Measurements from ENCODE around the gene ARHGEF17.

The ARHGEF17 gene

DNA sequence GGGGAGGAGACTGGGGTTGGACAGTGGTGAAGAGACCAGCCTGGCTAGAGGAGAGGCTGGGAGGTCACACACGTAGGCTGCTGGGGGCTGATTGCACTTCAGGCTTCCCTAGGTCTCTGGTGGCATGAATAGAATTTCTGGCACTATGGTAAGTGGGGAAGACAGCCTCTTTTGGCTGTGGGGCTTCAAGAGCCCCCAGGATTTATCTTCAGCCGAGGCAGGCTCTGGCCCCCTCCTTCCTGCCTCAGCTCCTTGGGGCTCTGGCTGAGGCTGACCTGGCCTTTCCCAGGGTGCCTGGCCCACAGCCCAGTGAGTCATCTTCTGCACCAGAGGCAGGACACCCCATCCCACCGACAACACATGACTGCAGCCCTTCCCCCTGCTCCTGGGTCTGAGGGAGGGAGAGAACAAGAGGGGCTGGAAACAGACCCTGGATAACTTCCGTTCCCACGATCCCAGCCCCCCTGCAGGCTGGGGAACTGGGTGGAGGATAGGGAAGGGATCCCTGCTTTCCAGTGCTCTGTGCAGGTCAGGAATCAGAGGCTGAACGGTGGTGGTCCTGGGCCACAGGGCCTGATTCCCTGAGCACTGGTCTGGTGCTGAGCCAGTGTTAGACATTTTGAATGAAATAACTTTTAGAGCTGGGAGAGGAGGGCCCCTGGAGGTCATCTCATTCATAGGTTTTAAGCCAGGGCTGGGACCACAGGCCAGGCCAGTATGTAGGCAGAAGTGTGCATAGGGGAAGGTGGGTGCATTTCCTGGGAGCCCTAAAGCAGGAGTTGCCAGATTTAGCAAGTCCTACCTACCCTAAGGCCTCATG lies 26.5 kb downstream of the ARHGEF17 start:
- DNase-seq = peak; percentile 87

DNA sequence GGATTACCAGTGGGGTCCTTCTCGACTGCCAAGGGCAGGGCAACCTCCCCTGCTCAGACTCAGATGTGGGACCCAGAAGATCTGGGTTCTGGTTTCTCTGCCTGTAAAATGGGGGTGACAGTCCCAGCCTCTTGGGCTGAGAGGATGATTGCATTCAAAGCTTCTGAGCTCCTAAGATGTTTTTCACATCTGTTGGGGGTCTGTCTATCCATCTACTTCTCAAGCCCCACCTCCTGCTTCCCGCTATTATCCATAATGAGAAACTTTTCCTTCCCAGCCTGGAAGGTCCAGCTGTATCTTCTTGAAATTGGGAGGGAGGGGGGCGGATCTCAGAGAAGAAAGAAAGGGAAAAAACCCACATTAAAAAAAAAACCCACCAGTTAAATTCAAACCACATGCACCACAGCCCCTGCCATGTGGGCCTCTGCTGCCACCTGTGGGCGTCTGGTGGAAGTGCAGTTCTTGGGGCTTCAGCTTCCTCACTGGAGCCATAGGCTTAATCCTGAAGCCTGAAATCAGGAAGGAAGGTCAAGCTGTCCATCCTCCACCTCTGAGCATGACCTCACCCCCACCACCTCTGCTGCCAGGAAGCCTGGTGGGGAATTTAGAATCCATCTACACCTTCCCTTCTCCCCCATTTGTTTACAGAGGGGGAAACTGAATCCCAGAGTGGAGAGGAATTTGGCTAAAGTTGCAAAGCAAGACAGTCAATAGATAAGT lies 27.3 kb downstream of the ARHGEF17 start:
- peak; percentile 85 for DNase-seq

DNA sequence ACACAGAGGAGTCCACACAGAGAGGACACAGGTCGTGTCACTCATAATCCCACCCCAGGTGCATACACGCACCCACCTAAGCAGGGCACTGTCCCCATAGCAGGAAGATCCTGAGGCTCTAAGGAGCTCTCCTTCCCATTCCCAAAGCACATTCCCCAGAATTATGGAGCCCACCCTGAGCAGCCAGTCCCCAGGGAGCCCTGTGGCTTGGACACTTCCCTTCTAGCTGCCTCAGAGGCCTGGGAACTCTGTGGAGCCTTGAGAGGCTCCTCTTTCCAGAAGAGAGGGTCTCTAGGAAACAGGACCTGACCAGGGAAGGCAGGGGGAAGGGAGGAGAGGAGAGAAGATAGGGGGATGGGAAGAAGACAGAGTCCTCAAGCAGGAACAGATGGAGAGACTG lies 29.8 kb downstream of the ARHGEF17 start:
- DNase-seq = no peak

DNA sequence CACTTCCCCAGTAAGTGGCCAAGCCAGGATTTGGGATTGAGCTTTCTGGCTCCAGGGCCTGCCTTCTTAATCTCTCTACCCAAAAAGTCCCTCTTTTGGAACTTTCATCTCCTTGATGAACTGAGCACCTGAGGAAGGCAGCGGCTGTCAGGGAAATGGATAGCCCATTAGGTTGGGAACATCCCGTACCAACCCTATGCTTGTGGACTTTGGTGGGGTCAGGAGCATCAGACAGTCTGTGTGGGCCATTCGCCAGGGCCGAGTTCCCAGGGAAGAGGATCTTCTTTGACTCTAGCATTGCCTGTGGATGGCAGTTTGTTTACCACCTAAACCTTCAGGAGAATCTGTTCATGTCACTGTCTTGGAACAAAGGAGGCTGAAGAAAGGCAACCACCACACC lies 30.2 kb downstream of the ARHGEF17 start:
- no peak for DNase-seq

DNA sequence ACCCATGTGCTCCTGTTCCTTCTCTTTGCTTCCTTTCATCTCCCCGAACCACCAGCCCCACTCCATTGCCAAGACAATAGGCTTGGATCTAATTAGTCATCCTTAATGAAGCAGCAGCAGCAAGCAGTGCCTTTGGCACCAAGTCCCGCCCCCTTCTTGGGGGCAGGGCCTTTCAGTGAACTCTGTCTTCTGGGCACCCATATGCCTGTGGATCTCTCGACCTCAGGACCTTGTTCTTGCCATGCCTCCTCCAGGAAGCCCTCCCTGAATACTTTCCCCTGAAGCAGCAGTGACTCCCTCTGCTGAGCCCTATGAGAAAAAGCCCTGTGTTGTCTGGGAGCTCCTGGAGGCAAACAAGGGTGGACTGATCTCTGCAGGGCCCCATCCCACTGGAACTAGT lies 32.1 kb downstream of the ARHGEF17 start:
- DNase-seq = no peak

DNA sequence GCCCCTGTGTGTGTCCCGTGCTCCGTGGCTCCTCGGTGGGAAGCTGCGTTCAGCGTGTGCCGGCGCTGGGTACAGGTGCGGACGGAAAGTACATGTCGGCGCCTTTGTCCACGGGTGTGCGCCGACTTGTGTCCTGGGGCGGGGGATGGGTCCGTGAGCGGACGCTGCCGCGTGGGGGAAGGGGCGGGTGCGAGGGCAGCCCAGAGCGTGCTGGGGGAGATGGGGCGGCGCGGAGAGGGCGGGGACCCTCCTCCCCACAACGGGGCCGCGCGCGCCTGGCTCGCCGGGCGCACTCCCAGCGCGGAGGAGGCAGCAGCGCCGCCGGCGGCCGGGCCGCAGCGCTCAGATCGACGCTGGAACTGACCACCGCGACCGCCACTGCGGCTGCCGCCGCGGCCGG lies 34.6 kb downstream of the ARHGEF17 start:
- no peak for DNase-seq

DNA sequence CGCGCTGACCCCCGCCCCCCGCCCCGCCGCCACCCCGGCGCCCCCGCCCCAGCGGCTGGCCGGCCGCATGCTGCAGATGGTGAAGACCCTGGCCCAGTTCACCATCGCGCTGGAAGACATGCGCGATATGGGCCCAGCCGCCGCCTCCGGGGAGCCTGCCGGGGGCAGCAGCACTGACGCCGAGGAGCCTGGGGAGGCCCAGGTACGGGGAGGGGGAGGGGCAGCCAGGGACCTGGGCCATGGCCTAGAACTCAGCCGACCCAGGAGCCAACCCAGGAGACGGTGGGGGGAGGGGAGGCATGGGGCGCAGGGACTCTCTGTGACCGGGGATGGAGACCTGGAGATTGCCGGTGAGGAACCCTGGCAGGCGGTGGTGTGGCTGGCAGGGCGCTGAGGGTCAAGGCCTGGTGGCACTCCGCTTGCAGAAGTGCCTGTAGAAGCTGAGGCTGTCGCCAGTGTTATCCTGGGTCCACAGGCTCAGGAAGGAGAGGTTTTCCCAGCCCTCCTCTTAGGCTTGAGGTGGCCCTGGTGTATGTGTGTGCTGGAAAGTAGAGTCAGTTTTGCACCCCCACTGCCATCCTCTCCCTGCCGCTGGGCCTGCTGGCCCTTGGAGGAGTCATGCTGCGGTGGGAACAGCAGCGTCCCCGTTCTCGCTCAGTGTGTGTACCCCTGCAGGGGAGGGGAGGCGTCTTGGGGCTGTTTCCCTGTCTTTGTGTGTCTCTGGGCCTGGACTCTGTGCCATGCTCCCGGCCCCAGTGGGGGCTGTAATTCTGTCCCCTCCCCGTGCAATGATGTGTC lies 35.2 kb downstream of the ARHGEF17 start:
- no peak for DNase-seq

DNA sequence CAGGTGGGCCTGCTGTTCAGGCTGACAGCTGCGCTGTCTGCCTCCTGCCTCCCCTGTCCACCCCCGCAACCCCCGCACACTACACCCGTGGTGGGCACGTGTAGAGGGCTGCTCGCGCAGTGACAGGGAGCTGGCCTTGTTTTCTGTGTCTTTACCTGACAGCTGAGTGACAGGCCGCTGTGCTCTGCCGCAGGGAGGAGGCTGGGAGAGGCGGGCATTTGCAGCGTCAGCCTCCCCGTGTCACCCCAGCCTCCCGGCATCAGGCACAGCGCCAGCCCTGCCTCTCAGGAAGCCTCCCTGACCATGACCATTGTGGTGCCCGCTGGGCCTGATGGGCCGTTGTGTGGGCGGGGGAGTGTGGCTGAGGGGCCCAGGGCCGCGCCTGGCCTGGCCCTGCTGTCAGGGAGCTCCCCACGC lies 36.1 kb downstream of the ARHGEF17 start:
- DNase-seq = no peak

DNA sequence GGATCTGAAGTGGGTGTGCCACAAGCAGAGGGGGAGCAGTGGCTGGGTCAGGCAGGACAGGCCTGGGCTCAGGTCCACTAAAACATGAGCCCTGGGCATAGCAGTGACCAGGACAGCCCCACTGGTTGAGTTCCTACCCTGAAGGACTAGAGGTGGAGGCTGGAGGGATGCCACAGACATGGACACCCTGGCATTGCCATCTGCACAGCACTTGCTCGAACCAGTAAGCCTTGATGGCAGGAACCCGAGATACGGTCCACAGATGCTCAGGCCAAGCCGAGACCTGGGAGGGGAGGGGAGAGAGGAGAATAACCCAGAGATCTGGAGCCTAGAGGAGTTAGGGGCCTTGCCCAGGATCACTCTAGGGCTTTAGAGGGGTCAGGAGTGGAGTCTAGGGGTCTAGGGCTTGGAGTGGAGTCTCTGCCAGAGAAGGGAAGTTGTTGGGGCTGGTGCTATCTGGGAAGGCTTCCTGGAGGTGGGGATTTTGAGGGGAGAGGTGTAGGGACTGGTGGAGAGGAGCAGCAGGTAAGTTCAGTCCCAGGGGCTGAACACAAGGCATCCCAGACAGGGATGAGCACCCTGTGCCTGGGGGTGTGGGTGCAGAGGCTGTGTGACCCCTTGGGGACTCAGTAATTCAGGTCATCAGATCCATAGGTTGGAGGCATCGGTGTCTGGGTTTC lies 37.5 kb downstream of the ARHGEF17 start:
- no peak for DNase-seq

DNA sequence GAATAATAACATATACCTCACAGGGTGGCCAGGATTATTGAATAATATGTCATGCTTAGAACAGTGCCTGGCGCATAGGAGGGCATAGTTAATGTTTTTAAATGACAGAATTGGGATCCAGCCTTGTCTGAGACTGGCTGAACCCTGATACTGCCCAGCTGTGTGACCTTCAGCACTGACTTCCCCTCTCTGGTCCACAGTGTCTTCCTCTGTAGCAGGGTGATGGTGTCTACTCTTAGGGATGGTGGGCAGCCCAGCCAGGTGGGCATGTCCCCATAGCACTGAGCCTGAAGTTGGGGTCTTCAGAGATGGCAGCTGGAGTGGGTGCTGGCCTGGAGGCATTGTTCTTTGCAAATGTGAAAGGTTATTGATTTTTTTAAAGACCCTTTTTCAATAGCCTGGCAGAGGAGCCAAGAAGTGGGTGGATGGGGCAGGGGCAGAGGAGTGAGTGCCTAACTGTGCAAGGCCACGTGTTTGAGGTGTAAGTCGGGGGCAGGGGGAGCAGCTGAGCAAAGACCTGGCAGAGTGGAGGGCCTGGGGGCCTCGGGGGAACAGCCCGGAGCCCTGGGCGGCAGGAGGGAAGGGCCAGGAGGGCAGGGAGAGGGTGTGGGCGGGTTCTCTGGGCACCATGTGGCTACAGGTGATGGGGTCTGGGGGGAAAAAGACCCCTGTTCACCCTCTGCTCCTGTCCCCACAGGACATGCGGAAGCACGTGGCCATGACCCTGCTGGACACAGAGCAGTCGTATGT lies 38.3 kb downstream of the ARHGEF17 start:
- DNase-seq = no peak

DNA sequence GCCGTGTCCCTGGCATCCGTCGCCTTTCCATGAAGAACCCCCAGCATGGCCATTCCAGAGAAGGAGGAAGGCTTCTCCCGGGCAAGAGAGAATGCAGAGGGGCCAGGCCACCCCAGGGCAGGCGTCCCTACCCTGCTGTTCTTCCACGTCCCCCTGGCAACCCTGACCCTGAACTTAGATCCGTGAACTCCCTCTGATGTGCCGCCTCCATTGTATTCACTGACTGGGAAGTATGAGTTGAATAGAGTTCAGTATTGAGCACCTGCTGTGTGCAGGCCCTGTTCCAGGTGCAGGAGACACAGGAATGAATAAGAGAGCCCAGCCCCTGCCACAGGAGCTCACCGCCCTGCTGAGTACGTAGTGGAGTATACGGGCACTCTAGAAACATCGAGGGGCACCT lies 39.0 kb downstream of the ARHGEF17 start:
- DNase-seq = no peak

DNA sequence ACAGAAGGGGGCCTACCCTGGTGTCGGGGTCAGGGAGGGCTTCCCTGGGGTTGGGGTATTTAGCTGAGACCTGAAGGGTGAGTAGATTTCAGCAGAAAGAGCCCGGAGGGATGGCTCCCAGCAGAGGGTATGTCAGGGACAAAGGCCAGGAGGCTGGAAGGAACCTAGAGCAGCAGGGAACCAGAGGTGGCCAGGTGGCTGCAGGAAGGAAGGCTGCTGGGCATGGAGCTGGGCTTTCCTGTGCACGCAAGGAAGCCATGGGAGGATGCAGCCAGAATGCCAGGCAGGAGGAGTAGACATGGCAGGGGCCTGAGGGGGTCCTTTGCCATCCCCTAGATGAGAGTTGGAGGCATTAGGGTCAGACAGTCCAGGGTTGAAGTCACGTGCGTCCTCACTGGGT lies 40.8 kb downstream of the ARHGEF17 start:
- no peak for DNase-seq

DNA sequence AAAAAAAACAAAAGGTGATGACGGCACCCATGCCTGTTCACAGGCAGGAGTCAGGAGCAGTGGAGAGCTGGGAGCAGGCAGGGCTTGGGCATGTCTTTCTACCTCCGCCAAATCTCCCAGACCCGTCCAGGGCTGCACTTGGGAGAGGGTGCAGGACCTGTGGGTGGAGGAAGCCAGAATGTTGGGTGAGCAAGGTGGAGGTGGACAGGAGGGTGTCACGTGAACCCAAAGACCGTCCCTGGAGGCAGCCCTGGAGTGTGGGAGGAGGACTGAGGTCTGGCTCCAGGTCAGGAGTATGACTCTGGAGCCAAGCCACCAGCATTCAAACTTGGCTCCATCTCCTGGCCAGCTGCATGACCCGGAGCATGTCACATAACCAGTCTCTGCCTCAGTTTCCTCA lies 41.6 kb downstream of the ARHGEF17 start:
- DNase-seq = no peak

DNA sequence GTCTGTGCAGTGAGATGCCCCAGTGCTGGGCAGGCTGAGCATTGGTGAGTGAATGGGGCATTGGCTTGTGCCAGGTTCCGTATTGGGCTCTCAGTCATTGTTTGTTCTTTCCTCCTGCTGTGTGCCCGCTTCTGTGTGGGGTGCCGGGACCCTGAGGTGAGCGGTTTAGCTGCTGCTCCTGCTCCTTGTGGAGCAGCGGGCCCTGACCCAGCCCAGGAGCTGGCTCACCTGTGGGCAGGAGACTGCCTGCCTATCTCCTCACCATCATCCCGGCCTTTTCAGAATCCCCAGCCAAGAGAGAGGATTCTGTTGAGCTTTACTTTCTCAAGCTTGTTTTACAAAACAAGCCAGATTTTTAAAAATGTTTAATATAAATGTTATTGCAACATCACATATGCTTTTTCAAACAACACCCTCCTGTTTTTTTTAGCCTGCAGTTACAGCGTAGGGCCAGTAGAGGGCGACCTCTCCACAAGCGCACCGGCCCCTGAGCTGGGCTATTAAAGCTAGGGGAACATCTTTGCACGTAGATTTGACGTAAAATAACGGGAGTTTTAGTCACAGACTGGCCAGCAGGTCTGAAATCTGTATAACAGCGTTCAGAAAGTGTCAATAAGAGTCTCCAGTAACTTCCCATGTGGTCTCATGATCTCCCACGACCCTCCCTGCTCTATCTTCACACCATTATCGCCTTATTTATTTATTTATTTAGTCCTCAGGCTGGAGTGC lies 43.0 kb downstream of the ARHGEF17 start:
- DNase-seq = peak; percentile 67

DNA sequence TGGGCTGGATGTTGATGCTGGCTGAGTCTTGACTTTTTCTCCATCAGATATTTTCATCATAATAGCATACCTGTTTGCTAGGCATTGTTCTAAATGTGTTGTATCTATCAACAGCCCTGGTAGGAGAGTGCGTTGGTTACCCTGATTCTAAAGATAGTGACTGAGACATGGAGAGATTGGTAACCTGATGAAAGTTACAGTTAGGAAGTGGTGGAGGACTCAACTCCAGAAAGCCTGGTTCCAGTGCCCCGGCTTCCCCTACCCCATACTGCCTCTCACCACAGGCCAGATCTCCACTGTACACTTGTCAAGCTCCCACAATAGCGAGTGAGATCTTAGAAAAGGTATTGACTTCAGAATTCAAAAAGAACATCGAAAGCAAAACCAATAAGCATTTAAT lies 45.3 kb downstream of the ARHGEF17 start:
- DNase-seq = no peak

DNA sequence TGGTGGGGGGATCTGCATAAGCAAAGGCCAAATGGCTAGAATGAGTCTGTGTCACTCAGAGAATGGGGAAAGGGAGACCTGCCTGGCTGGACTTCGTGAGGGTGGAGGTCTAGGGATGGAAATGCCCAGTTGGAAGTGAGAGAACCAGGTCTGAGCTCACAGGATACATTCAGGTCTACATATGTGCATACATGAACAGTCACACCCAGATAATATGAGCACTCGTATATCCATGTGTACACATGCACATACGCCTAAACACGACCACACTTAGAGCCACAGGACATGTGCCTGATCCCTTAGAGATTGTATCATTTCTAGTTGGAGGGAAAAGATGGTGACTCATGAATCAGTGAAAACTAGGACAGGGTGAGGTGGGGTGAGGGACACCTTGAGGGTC lies 47.0 kb downstream of the ARHGEF17 start:
- DNase-seq = no peak

DNA sequence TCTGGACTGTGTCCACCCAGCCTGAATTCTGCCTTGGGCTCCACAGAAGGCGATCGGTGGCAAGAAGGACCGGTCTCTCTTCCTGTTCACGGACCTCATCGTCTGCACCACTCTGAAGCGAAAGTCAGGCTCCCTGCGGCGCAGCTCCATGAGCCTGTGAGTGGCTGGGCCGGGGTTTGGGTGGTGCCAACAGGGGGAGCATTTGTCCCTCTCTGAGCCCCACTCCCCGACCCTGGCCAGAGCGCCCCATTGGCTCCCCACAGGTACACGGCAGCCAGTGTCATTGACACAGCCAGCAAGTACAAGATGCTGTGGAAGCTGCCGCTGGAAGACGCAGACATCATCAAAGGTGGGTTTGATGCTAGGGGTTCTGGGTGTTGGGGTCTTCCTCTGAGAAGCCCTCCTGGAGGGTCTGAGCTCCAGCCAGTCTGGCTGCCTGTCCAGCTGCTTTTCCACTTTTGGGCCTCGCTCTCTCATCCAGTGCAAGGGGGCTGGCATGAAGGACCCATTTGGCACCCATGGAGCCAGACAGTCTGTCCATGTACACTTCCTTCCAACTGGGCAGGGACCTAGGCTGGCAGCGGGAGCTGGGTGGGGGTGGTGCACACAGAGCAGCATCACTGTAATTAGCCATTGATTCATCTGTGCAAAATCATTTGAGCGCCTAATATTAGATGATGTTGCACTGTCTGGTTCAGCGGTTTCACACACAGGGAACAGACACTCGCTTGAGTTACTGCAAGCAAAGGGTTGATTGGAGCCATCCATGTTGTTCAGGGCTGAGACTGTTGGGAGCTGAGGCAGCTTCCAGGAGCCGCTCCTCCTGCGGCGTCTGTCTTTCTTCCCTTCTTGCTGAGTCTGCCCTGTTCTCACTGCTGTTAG lies 49.1 kb downstream of the ARHGEF17 start:
- DNase-seq = no peak

DNA sequence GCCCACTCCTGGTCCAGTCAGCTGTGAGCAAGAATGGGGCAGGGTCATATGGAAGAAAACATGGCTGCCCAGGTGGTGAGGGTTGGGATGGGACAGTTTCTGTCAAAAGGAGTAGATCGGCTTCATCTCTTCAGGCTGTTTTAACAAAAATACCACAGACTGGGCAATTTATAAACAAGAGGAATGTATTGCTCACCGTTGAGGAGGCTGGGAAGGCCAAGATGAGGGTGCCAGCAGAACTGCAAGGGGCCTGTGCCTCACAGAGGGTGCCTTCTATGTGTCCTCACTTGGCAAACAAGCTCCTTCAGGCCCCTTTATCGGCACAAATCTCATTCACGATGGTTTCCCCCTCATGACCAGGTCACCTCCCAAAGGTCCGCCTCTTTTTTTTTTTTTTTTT lies 50.0 kb downstream of the ARHGEF17 start:
- DNase-seq = no peak

DNA sequence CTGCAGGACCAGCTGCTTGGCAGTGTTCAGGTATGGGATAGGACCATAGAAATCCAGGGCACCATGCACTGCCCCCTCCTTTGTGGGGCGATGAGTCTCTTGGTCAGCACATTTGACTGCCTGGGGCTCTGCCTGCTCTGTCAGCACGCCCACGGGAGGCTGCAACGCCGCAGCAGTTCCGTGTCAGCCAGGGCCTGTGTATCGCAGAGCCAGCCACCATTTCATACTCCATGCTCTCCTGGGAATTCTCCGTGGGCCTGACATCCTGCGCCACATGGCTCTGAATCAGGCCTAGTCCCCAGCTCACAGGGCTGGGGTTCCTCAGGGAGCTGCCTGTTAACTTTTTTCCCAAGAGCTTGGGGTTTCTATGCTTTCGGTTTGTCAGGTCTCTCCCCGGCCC lies 51.3 kb downstream of the ARHGEF17 start:
- DNase-seq = no peak

DNA sequence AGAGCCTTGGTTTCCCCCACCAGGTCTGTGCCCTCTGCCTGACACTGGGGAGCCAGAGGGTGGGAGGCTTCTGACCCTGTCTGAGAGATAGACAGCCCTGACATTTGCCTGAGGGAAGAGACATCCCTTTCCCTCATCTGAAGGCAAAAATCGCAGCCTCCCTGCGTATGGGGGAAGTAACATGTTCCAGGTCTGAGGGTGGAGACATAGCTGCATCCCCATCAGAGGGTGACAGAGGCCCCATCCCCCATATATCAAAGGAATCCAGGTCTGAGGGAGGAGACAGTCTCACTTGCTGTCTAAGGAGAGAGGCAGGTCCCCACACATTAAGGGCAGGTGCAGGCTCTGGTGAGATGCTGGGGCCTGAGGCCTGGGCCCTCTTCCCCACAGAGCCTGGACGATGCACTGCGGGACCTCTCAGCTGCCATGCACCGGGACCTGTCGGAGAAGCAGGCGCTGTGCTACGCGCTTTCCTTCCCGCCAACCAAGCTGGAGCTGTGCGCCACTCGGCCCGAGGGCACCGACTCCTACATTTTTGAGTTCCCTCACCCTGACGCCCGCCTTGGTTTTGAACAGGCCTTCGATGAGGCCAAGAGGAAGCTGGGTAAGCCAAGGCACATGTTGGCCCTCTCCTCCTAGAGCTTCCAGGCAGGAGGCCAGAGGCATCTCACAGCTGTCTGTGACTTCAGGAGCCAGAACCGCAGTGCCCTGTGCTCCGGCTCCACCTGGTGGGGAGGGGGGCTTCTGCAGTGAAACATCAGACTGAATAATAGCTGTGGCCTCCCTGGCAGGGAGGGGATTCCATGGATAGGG lies 52.1 kb downstream of the ARHGEF17 start:
- DNase-seq = peak; percentile 46

Data from fibroblast of skin of right biceps (primary cell).